NOMO-1 (cell line): ENCODE measurements around the gene KLHL30.
"Not testable (repeated sequence)": the region's sequence is repeated elsewhere in the genome, so short reads cannot be mapped to it uniquely, and the experiment has no call there.

Experiments used
- DNase-seq, 2 experiments: peaks; one replicate each; lab custom pipeline; 2025; ENCODE audit not compliant: unreplicated experiment in 2 of 2; lab: John Stamatoyannopoulos, UW

KLHL30 gene

GRCh38 chr2:238101891-238102841 lies 36.3 kb upstream of the KLHL30 start:
- no peak for DNase-seq

- no peak for DNase-seq
Observed at GRCh38 chr2:238102865-238103264, 35.6 kb upstream of the KLHL30 start.

GRCh38 chr2:238103465-238104225 lies 34.8 kb upstream of the KLHL30 start:
- DNase-seq, result no peak

- no peak for DNase-seq
Observed at GRCh38 chr2:238104226-238104690, 34.2 kb upstream of the KLHL30 start.

GRCh38 chr2:238104691-238105371 lies 33.6 kb upstream of the KLHL30 start:
- DNase-seq, result no peak

- DNase-seq, result no peak
Observed at GRCh38 chr2:238105506-238106338, 32.7 kb upstream of the KLHL30 start.

- no peak for DNase-seq
Observed at GRCh38 chr2:238106339-238106697, 32.1 kb upstream of the KLHL30 start.

- peak; percentile 75 to 81 for DNase-seq
Observed at GRCh38 chr2:238106698-238107524, 31.6 kb upstream of the KLHL30 start.

GRCh38 chr2:238107525-238108422 lies 30.7 kb upstream of the KLHL30 start:
- DNase-seq, result peak; percentile 81 to 89

GRCh38 chr2:238108423-238109183 lies 29.9 kb upstream of the KLHL30 start:
- peak; percentile 18 to 26 for DNase-seq

GRCh38 chr2:238113611-238114010 lies 24.9 kb upstream of the KLHL30 start:
- no peak for DNase-seq

GRCh38 chr2:238114331-238114841 lies 24.1 kb upstream of the KLHL30 start:
- no peak for DNase-seq

- DNase-seq, result no peak
Observed at GRCh38 chr2:238114851-238115660, 23.4 kb upstream of the KLHL30 start.

GRCh38 chr2:238115709-238116108 lies 22.8 kb upstream of the KLHL30 start:
- DNase-seq, result not testable (repeated sequence)

GRCh38 chr2:238116298-238117198 lies 21.9 kb upstream of the KLHL30 start:
- DNase-seq, result no peak
